Raji (cell line): ENCODE results near the gene PRKN.

Experiments
- POLR2A ChIP-seq: IDR thresholded peaks from 2 replicates; pipeline ENCODE4 v1.6.1; 2011; ENCODE audit warnings: low read depth, low read length, control low read depth; ENCODE audit not compliant: insufficient read depth

PRKN gene

GRCh38 chr6:161590961-161591627 lies 1136.5 kb downstream of the PRKN start:
- no peak for TF ChIP-seq POLR2A

- no peak for TF ChIP-seq POLR2A
These were observed 1140.7 kb downstream of the PRKN start for GRCh38 chr6:161586887-161587286.

GRCh38 chr6:161584621-161585340 lies 1142.8 kb downstream of the PRKN start:
- TF ChIP-seq POLR2A: no peak

- no peak for TF ChIP-seq POLR2A
These were observed 1143.5 kb downstream of the PRKN start for GRCh38 chr6:161584051-161584450.

- TF ChIP-seq POLR2A: no peak
These were observed 1144.0 kb downstream of the PRKN start for GRCh38 chr6:161583584-161583983.

GRCh38 chr6:161578478-161578877 lies 1149.1 kb downstream of the PRKN start:
- no peak for TF ChIP-seq POLR2A

GRCh38 chr6:161575523-161576254 lies 1151.9 kb downstream of the PRKN start:
- TF ChIP-seq POLR2A: no peak

- no peak for TF ChIP-seq POLR2A
These were observed 1158.6 kb downstream of the PRKN start for GRCh38 chr6:161568885-161569456.

- no peak for TF ChIP-seq POLR2A
These were observed 1162.6 kb downstream of the PRKN start for GRCh38 chr6:161564952-161565351.

- no peak for TF ChIP-seq POLR2A
These were observed 1165.7 kb downstream of the PRKN start for GRCh38 chr6:161561908-161562307.

GRCh38 chr6:161557333-161558107 lies 1170.0 kb downstream of the PRKN start:
- no peak for TF ChIP-seq POLR2A

GRCh38 chr6:161554883-161555282 lies 1172.7 kb downstream of the PRKN start:
- TF ChIP-seq POLR2A: no peak

- TF ChIP-seq POLR2A: no peak
These were observed 1177.5 kb downstream of the PRKN start for GRCh38 chr6:161549977-161550655.

GRCh38 chr6:161548713-161549296 lies 1178.8 kb downstream of the PRKN start:
- TF ChIP-seq POLR2A: no peak

- TF ChIP-seq POLR2A: no peak
These were observed 1179.9 kb downstream of the PRKN start for GRCh38 chr6:161547617-161548016.

- no peak for TF ChIP-seq POLR2A
These were observed 1180.9 kb downstream of the PRKN start for GRCh38 chr6:161546632-161547031.
